Tibial artery (tissue), 4 donors: ENCODE measurements around the gene MRPL47.

Experiments used
- DNase-seq, 2 donors: peaks; one replicate each; pipeline ENCODE4 v3.0.0-alpha.2; 2019
- H3K27ac ChIP-seq, 2 donors: fragments of 200-600 bp; sonication (generic) in 1 of 2; 1 replicate in 1 of 2; 2 replicates in 1 of 2; pipeline ENCODE4 v1.5.1; 2018 to 2019; ENCODE audit warnings: mild to moderate bottlenecking in 1 of 2
- H3K27me3 ChIP-seq, 2 donors: fragments of 200-600 bp; sonication (generic) in 1 of 2; one replicate each; pipeline versions ENCODE4 v1.5.1 to v1.6.0; 2016 to 2019
- H3K36me3 ChIP-seq, 3 donors: fragments of 200-600 bp; sonication (generic) in 2 of 3; one replicate each; pipeline ENCODE4 v1.5.1; 2016 to 2019; ENCODE audit warnings: mild to moderate bottlenecking in 2 of 3
- H3K4me1 ChIP-seq, 4 donors: fragments of 200-600 bp; sonication (generic) in 2 of 4; 1 replicate in 3 of 4; 2 replicates in 1 of 4; pipeline ENCODE4 v1.5.1; 2016 to 2019
- H3K4me3 ChIP-seq, 2 donors: fragments of 200-600 bp; sonication (generic) in 1 of 2; 1 replicate in 1 of 2; 2 replicates in 1 of 2; pipeline ENCODE4 v1.5.1; 2018 to 2019; ENCODE audit warnings: mild to moderate bottlenecking in 2 of 2
- H3K9me3 ChIP-seq, 3 donors: fragments of 200-600 bp; sonication (generic) in 1 of 3; one replicate each; pipeline ENCODE4 v1.5.1; 2016 to 2019
- intact Hi-C: fragments of 100-400 bp; cut with DNase I; formaldehyde crosslinking; loops from one replicate; pipeline ENCODE4 v1.15.0; 2023; ENCODE audit warnings: low total_unique reads
- TF ChIP-seq, protein P1 (sequence below), 2 experiments: fragments of 200-600 bp in 1 of 2; fragments of 450-650 bp in 1 of 2; IDR thresholded peaks; one replicate each; pipeline ENCODE4 v1.5.1; 2017 to 2019; ENCODE audit warnings: antibody characterized with exemption in 2 of 2, mild to moderate bottlenecking in 1 of 2, moderate library complexity in 1 of 2

Gene MRPL47

DNA sequence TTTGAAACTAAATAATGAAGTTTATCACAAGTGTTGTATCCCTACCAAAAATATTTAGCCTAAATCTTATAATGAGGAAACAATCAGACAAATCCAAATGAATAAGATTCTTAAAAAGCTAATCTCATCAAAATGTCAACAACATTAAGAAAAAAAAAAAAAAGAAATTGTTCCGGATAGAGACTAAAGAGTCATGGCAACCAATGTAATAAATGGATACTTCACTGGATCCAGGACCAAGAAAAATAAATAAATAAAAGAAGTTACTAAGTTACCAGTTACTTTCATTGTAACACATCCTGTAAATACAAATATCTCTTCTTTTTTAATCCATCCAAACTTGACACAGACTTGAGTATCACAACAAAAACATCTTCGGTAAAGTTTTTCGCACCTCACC is 607 bp downstream of the MRPL47 start:
- Histone ChIP-seq H3K36me3 (peaks cover 15 to 41% (median 33%) of the 10 kb centered on the region in 3 donors), H3K27me3 (no peaks in the 10 kb centered on the region), H3K27ac (peak overlapping the region; percentile 86 to 87), H3K4me1 (peaks cover 0 to 24% (median 19%) of the 10 kb centered on the region in 4 donors), H3K9me3 (no peaks in the 10 kb centered on the region), H3K4me3 (peak overlapping the region; percentile 75 to 84)
- TF ChIP-seq, protein P1, sequence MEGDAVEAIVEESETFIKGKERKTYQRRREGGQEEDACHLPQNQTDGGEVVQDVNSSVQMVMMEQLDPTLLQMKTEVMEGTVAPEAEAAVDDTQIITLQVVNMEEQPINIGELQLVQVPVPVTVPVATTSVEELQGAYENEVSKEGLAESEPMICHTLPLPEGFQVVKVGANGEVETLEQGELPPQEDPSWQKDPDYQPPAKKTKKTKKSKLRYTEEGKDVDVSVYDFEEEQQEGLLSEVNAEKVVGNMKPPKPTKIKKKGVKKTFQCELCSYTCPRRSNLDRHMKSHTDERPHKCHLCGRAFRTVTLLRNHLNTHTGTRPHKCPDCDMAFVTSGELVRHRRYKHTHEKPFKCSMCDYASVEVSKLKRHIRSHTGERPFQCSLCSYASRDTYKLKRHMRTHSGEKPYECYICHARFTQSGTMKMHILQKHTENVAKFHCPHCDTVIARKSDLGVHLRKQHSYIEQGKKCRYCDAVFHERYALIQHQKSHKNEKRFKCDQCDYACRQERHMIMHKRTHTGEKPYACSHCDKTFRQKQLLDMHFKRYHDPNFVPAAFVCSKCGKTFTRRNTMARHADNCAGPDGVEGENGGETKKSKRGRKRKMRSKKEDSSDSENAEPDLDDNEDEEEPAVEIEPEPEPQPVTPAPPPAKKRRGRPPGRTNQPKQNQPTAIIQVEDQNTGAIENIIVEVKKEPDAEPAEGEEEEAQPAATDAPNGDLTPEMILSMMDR (IDR thresholded peaks at IDR 0.05): no peak
- intact Hi-C loops: no loop called here
- no peak for DNase-seq

DNA sequence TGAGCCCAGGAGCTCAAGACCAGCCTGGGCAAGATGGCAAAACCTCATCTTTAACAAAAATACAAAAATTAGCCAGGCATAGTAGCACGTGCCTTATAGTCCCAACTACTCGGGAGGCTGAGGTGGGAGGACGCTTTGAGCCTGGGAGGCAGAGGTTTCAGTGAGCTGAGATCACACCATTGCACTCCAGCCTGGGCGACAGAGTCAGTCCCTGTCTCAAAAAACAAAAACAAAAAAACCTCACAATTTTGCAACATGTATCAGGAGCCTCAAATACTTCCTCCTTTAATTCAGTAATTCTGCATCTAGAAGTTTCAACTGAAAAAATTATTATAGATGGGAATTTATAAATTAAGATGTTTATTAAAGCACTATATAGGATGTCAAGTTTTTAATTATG is 1.1 kb downstream of the MRPL47 start:
- Histone ChIP-seq H3K27me3 (no peaks in the 10 kb centered on the region), H3K4me1 (peaks cover 0 to 24% (median 19%) of the 10 kb centered on the region in 4 donors), H3K4me3 (peak overlapping the region; percentile 75 to 84), H3K27ac (no peak overlapping the region), H3K9me3 (no peaks in the 10 kb centered on the region), H3K36me3 (peaks cover 20 to 41% (median 38%) of the 10 kb centered on the region in 3 donors)
- intact Hi-C loops: no loop called here
- TF ChIP-seq, protein P1 (IDR thresholded peaks at IDR 0.05): no peak
- no peak for DNase-seq

DNA sequence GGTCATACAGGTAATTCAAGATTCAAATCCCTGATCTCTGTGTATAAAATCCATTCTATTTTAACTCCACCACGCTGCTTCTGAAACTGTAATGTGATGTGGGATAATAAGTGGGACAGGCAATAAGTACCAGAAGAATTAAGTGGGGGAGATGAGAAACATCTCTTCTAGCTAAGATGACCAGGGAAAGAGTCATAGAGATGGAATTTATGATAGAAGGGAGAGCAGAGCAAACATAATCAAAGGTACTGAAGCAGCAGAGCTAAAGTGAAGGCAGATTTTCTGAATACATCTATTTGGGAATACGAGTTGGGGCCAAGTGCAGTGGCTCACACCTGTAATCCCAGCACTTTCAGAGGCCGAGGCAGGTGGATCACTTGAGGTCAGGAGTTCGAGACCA is 4.9 kb downstream of the MRPL47 start:
- TF ChIP-seq, protein P1 (IDR thresholded peaks at IDR 0.05): no peak
- Histone ChIP-seq H3K9me3 (no peaks in the 10 kb centered on the region), H3K27ac (no peak overlapping the region), H3K36me3 (peaks cover 40 to 77% (median 63%) of the 10 kb centered on the region in 3 donors), H3K4me3 (no peak overlapping the region), H3K27me3 (no peaks in the 10 kb centered on the region), H3K4me1 (peaks cover 0 to 10% (median 8%) of the 10 kb centered on the region in 4 donors)
- intact Hi-C loops: no loop called here
- no peak for DNase-seq

DNA sequence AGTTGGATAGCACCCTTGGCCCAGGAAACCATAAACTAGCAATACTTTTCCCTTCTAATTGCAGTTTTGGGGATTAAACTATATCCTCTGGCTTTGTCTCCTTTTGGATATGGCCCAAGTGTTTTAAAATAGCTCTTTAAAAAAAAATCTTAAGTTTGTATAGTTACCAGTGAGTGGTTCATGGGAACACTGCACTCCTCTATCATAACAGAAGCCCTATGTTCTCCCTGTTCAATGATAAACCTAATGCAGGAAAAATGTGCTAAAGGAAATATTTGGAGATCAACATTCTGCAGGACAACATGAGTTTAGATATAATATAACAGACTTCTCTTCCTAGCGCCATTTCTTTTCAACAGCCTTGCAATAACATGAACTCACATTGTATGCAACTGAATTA is 13.1 kb downstream of the MRPL47 start:
- H3K9me3 ChIP-seq: no peaks in the 10 kb centered on the region
- DNase-seq: no peak
- H3K27me3 ChIP-seq: no peaks in the 10 kb centered on the region
- peak overlapping the region in 1 of 2 donors; percentile 37 for H3K27ac ChIP-seq
- H3K36me3 ChIP-seq: peaks cover 25 to 99% (median 78%) of the 10 kb centered on the region in 3 donors
- intact Hi-C loops: no loop called here
- H3K4me1 ChIP-seq: peaks cover 0 to 15% (median 2%) of the 10 kb centered on the region in 4 donors
- no peak overlapping the region for H3K4me3 ChIP-seq
- TF ChIP-seq, protein P1 (IDR thresholded peaks at IDR 0.05): no peak

DNA sequence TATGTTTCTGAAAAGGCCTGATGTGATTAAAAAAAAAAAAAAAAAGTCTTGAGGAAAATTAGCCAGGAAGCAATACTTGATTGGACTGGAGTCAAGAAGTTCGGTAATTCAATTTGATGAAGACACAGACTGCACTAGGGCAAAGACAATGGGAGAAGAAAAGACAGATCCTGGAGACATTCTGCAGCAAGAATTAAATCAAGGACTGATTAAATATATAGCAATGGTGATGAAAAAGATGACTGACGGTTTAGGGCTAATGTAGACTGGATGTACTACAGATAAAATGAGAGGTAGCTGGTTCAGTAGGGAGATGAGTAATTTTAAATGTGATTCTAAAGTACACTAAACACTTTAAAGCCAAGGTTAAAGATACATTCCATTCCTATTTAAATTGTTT is 13.8 kb downstream of the MRPL47 start:
- peak overlapping the region in 1 of 2 donors; percentile 37 for H3K27ac ChIP-seq
- H3K27me3 ChIP-seq: no peaks in the 10 kb centered on the region
- H3K4me1 ChIP-seq: peaks cover 0 to 15% (median 2%) of the 10 kb centered on the region in 4 donors
- peaks cover 24 to 99% (median 83%) of the 10 kb centered on the region in 3 donors for H3K36me3 ChIP-seq
- TF ChIP-seq, protein P1 (IDR thresholded peaks at IDR 0.05): no peak
- no peak for DNase-seq
- H3K9me3 ChIP-seq: no peaks in the 10 kb centered on the region
- intact Hi-C loops: no loop called here
- H3K4me3 ChIP-seq: no peak overlapping the region

DNA sequence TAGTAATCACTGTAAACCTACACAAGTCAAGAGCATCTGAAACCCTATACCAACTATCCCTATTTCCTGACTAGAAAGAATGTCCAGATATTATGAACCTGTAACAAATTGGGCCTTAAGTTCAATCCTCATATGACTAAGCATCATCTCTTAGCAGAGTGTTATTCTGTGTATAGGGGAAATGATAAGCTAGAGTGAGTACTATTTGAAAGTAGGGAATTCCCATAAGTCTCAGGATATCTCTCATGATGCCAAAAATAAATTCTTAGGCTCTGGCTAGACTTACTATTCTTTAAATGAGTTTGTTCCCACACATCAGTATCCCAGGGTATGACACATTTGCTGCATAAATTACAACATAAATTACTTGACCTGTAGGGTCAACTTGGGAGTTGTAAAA is 15.3 kb downstream of the MRPL47 start:
- no peaks in the 10 kb centered on the region for H3K27me3 ChIP-seq
- H3K4me1 ChIP-seq: peaks cover 0 to 15% (median 2%) of the 10 kb centered on the region in 4 donors
- intact Hi-C loops: no loop called here
- TF ChIP-seq, protein P1 (IDR thresholded peaks at IDR 0.05): no peak
- no peak for DNase-seq
- no peak overlapping the region for H3K4me3 ChIP-seq
- peaks cover 24 to 99% (median 81%) of the 10 kb centered on the region in 3 donors for H3K36me3 ChIP-seq
- no peak overlapping the region for H3K27ac ChIP-seq
- H3K9me3 ChIP-seq: no peaks in the 10 kb centered on the region
